Fibroblast of skin of right quadriceps (primary cell): ENCODE data around the gene TTF1.
"Not testable (repeated sequence)": the region's sequence is repeated elsewhere in the genome, so short reads cannot be mapped to it uniquely, and the experiment has no call there.

Experiments used
- DNase-seq: peaks from one replicate; pipeline ENCODE4 v3.0.0-alpha.2; 2013

The TTF1 gene

DNA sequence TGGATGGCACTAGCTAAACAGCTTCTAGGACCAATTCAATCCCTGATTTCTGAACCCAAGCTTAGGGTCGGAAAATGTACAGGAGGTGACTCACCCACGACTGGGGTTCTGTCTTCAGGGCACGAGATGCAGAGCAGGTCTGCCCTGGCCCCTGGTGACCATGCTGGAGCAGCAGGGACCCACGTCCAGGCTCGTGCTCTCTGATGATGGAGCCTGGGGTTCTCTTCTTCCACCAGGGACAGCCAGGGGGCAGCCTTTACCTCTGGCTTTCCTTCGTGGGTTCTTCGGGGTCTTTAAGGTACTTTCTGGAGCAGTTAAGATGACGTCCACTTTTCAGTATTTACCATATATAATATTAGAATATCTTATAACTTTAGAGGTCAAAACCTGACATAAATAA is 5.4 kb upstream of the TTF1 start:
- peak; percentile 7 for DNase-seq

DNA sequence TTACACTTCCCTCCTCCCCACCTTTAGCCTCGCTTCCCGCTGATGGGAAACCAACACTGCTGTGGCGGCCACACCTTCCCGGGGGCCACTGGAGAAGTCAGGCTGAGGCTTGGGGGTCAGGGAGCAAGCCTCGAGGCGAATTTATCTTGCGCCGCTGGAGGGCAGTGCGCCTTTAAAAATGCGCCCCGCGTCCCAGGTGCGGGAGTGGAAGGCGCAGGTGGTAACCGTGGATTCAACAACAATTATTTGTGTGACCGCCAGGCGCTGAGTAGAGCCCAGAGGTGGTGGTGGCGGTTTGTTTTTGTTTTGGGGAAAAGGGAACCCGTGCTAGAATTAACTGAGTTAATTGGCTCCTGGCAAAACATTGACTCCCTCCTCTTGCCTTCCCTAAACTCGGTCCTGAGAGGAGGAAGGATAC is 4.5 kb upstream of the TTF1 start:
- peak; percentile 14 for DNase-seq

DNA sequence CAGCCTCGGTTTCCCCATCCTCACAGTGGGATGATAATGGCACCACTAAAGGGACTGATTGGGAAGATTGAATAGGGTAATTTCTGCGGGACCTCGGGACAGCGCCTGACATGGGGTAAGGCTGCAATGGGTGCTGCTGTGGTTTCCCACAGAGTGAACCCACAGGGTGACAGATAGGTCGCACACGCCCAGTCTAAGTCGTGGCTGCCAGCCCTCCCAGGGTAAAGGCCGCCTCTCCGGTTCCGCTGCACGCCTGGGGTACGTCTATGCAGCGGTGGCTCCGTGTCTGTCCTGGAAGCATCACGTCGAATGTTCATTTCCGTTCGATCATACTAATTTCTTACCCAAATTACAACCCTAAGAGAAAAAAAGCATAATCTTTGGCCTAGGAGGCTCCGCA is 4.0 kb upstream of the TTF1 start:
- DNase-seq = no peak

DNA sequence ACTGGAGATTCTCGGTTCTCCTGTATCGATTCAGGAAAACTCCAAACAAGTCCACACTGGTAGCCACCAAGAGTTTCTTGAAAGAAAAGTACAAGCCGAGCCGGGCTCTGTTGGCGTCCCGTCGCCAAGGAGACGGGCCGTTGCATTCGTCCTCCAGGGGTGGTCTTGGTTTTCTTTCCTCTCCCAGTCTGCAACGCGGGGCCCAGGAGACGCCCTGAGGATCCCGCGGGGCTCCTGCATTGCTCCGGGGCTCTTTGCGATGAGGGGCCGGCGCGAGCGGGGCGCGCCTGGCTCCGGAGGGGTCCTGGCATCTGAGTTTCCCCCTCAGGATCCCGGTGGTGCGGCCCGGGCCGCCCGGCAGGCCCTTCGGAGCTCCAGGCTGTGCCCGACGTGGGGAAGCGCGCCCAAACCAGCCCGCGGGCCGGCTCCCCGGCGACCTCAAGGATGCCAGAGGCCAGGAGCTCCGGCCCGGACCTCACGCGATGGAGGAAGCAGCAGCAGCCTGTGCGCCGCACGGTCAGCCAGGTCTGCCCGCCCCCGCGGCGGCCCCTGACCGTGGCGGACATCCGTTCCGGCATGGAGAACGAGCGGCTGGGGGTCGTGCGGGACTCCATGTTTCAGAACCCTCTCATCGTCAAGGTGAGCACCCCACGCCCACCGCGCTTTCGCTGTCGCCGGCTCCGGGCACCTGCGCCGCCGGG is 3.3 kb upstream of the TTF1 start, which contains the start of gene CFAP77:
Gene CFAP77, plus strand, starts transcription at position 384 of the 701 bp plus-strand sequence. Its CDS starts 61 bp downstream, at position 445.
- DNase-seq = peak; percentile 50

DNA sequence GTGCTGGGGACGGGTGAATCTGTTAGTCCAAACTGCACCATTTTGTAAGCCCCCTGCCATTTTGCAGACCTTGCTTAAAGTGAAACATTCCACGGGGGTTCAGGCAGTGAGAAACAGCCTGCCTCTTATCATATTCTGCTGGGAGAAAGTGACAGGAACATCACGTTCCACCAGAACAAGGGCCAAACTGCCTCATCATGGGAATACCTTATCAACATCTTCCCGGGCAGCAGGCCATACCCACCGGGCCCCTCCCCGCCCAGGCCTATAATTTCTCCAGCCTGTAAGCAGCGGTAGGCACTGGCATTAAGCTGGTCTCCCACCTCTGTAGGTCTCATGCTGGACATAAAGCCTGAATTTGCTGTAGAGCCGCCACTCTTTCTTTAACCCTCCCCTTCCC is 1.9 kb upstream of the TTF1 start:
- no peak for DNase-seq

DNA sequence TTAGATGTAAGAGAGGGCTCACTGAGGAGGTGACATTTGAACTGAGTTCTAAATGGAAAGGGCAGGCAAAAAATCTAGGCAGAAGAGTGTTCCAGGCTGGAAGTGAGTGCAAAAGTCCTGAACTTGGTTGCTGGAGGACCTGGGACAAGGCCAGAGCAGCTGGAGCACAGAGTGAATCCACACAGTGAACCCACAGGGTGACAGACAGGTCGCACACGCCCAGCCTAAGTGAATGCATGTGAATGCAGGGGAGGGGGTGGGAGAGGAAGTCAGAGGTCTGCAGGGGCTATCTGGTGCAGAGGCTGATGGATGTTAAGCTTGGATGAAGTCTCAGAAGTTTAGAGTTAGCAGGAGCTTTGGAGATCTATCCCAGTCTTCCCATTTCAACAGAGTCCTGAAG is 556 bp upstream of the TTF1 start:
- no peak for DNase-seq

DNA sequence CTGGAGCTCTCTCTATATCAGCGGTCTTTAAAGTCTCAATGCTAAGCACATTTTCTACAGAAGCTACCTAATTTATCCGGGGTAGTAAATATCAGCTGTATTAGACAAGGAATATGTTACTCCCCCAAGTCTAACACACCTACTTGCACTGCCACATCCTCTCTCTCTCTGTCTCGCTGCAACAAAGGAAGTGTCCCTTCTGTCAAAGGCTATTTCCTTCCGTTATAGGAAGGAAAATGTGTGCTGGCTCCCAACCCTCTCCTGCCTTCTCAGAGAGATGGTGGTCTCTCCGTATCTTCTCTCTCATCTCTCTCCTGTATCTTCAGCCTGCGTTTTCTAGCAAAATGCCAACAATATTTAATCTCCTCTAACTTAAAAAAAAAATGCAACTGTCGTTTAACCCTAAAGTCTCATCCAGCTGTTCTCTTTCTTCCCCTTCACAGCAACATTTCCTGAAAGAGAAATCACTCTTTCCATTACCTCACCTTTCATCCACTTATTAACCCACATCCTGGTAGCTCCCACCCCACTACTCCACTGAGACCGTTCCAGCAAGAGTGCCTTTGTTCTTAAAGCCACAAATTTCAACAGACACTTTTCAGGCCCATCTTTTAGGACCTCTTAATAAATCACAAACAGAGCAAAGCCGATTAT is 2.3 kb downstream of the TTF1 start:
- peak; percentile 10 for DNase-seq

- DNase-seq = no peak
Observed at GRCh38 chr9:132401824-132402223, 4.8 kb downstream of the TTF1 start.

DNA sequence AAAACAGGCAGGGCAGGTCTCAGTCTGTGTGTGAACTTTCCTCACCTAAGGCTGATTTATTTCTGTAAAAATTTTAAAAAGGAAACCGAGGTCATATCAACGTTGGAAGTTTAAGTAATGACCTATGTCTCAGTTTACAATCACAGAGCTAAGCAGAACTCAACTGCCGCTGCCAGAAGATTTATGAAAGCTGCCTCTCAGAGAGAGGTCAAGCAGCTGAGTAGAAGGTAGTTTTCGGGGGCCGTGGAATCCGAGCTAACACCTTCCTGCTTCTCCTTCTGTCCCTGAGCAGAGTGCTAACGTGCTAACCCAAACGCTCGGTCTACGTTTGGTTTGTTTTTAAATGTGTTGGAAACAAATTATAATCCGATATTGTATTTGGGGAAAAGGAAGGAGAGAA is 11.1 kb downstream of the TTF1 start:
- no peak for DNase-seq

GRCh38 chr9:132391449-132391848 is 15.2 kb downstream of the TTF1 start:
- DNase-seq = no peak

DNA sequence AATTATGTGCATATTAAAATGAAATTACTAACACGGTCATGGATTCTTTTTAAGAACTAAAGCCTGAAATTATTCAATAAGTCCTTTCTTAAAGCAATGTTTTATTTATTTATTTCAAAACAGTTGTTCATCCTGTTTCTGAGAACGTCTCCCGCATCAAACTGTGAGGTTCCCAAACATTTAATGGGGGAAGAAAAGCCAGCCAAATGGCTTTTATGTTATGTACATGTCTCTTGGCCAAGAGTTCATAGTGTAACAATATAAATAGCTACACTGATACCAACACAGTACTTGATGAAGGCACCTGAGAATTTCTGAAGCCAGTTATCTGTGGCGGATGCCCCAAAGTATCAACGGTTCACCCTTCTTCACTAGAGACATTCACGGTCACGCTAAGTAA is 15.7 kb downstream of the TTF1 start:
- no peak for DNase-seq

DNA sequence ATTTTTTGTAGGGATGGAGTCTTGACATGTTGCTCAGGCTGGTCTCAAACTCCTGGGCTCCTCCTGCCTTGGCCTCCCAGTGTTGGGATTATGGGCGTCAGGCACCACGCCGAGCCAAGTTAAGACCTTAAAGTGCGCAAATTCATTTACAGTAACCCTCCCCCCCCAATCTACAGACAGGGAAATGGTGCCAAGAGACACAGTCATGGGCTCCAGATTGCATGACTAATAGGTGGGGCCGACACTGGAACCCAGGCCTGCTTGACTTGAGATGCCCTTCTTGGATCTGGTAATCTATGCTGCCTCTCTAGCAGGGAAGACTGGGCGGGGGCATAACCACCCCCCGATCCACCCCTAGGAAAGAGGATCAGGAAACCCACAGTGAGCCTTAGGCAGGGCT is 19.5 kb downstream of the TTF1 start:
- no peak for DNase-seq

- no peak for DNase-seq
Observed at GRCh38 chr9:132384376-132384775, 22.3 kb downstream of the TTF1 start.

DNA sequence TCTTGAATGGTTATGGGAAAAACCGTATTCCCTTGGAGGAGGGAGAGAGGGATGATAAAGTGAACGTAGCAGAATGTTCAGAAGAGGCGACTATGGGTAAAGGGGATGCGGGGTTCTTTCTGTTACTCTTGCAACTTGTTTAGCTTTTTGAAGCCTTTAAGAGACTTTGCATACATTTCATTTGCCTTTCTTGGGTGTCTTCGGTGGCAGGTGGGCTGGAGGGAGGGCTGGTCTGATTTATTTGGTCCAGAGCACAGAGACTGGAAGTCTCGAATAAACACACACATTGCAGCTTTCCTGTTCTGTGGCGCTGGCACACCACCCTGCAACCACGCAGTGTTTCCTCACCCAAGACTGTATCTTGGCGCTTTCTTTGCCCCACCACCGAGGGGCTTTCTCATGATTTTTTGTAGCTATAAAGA is 23.2 kb downstream of the TTF1 start:
- DNase-seq = no peak

DNA sequence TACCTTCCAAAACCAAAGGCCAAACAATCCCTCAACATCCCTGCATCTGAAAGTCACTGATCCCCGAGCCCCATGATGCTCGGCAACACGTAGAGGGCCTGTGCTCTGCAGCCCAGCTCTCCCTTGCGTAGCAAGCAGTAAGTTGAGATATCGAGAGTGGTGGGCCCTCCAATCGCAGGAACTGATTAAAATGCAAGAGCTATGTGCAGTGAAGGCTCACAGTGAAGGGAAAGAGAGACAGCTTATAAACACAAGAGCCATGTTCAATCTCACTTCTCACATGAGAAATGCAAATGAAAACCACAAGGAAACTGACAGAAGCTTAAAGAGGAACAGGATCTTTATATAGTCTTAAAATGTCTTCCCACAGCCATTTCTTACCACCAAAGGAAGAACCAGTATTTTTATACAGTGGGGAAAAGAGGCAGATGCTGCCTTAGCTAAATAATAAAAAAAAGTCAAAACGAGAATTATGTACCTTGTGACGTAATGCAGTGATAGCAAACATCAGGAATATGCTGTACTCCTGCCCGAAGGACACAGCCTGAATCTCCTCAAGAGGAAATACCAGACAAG is 24.6 kb downstream of the TTF1 start:
- no peak for DNase-seq

DNA sequence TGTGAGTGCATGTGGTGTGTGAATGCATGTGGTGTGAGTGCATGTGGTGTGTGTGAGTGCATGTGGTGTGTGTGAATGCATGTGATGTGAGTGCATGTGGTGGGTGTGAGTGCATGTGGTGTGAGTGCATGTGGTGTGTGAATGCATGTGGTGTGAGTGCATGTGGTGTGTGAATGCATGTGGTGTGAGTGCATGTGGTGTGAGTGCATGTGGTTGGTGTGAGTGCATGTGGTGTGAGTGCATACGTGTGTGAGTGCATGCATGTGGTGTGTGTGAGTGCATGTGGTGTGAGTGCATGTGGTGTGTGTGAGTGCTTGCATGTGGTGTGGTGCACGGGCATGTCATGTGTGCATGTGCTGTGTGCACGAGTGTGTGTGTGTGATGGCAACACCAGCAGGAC is 28.2 kb downstream of the TTF1 start:
- DNase-seq = not testable (repeated sequence)

DNA sequence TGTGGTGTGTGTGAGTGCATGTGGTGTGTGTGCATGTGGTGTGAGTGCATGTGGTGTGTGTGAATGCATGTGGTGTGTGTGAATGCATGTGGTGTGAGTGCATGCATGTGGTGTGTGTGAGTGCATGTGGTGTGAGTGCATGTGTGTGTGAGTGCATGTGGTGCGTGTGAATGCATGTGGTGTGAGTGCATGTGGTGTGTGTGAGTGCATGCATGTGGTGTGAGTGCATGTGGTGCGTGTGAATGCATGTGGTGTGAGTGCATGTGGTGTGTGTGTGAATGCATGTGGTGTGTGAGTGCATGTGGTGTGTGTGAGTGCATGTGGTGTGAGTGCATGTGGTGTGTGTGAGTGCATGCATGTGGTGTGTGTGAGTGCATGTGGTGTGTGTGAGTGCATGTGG is 28.9 kb downstream of the TTF1 start:
- not testable (repeated sequence) for DNase-seq

DNA sequence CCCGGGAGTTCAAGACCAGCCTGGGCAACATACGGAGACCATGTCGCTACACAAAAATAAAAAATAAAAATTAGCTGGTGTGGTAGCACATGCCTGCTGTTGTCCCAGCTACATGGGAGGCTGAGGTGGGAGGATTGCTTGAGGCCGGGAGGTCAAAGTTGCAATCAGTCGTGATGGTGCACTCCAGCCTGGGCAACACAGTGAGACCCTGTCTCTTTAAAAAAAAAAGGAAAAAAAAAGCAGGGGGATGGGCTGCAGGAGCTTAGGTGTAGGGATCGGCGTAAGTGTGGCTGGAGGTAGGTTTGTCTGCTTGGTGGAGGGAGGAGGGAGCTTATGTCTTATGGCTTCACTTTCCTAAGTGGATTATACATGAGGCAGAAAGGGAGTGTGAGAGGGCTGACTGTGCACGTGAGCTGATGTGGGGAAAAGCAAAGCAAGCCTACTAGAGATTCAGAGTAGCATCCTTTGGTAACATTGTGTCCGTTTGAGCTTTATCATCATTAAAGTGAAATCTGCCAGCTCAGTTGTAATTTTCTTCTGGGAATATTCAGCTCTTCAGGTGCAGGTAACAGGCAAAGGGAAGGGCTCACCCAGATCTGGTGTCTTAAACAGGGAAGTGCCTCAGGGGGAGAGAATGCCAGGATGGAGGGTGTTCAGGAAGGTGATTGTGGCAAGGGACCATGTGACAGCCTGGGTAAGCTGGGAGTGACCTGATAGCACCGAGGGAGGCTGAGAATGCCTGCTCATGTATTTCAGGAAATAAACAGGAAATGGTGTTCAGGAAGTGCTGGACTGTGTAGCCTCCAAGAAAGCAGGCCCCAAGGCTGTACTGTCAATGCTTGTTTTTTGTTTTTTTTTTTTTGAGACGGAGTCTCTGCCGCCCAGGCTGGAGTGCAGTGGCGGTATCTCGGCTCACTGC is 34.2 kb downstream of the TTF1 start:
- no peak for DNase-seq

- no peak for DNase-seq
Observed at GRCh38 chr9:132370592-132370991, 36.0 kb downstream of the TTF1 start.

GRCh38 chr9:132369421-132369820 is 37.2 kb downstream of the TTF1 start:
- DNase-seq = no peak

GRCh38 chr9:132367613-132368313 is 38.9 kb downstream of the TTF1 start:
- peak; percentile 7 for DNase-seq

DNA sequence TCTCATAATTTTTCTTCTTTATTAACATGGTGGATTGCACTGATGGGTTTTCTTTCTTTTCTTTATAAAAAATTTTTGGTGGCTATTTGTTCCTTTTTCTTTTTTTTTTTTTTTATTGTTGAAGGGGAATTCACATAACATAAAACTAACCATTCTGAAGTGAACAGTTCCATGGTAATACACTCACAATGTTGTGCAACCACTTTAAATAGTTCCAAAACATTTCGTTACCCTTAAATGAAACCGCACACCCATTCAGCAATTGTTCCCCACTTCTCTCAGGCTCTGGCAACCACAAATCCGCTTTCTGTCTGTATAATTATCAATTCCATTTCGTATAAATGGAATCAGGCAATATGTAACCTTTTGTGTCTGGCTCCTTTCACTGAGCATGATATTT is 40.2 kb downstream of the TTF1 start:
- DNase-seq = no peak

- no peak for DNase-seq
Observed at GRCh38 chr9:132365986-132366385, 40.7 kb downstream of the TTF1 start.
